Fibroblast of lung (primary cell): ENCODE measurements around the gene BCAS3. TPM values are rescaled to one million over a fixed set of nuclear protein-coding genes. Genes with fewer than 3 reads are reported as not detected.

ENCODE experiments used
- DNase-seq, 2 donors: peaks; one replicate each; pipeline versions ENCODE4 v3.0.0 to v3.0.0-alpha.2; 2010; ENCODE audit warnings: low read depth in 2 of 2
- H2AFZ ChIP-seq: 2 replicates; pipeline ENCODE4 v1.5.1; 2012; ENCODE audit warnings: low read length, control low read depth, inconsistent platforms
- H3K27ac ChIP-seq: 2 replicates; pipeline ENCODE4 v1.5.1; 2011; ENCODE audit warnings: low read length, control low read depth; ENCODE audit not compliant: insufficient read depth
- H3K27me3 ChIP-seq: 2 replicates; pipeline ENCODE4 v1.5.1; 2011; ENCODE audit warnings: mild to moderate bottlenecking, low read length; ENCODE audit not compliant: control insufficient read depth, insufficient read depth
- H3K36me3 ChIP-seq: 2 replicates; pipeline ENCODE4 v1.5.1; 2011; ENCODE audit warnings: low read length; ENCODE audit not compliant: control insufficient read depth, insufficient read depth
- H3K4me1 ChIP-seq: 2 replicates; pipeline ENCODE4 v1.5.1; 2011; ENCODE audit warnings: low read length; ENCODE audit not compliant: control insufficient read depth, insufficient read depth; ENCODE audit errors: extremely low read depth
- H3K4me2 ChIP-seq: 2 replicates; pipeline ENCODE4 v1.5.1; 2011; ENCODE audit warnings: low read length, control low read depth; ENCODE audit not compliant: insufficient read depth; ENCODE audit errors: extremely low read depth
- H3K4me3 ChIP-seq, 4 experiments: fragments of 200-600 bp in 1 of 4; sonication (generic) in 1 of 4; replicated peaks in 1 of 4; 2 replicates each; pipeline ENCODE4 v1.5.1; 2011 to 2016; ENCODE audit warnings: low read length in 4 of 4, low read depth in 3 of 4, mild to moderate bottlenecking in 3 of 4, control low read depth in 2 of 4, inconsistent platforms in 1 of 4, mixed read lengths in 1 of 4; ENCODE audit not compliant: insufficient read depth in 1 of 4; ENCODE audit errors: control extremely low read depth in 1 of 4
- H3K79me2 ChIP-seq: 2 replicates; pipeline ENCODE4 v1.5.1; 2012; ENCODE audit warnings: mild to moderate bottlenecking, low read length, inconsistent platforms; ENCODE audit not compliant: control insufficient read depth, insufficient read depth
- H3K9ac ChIP-seq: 2 replicates; pipeline ENCODE4 v1.5.1; 2011; ENCODE audit warnings: mild to moderate bottlenecking, low read length, control low read depth; ENCODE audit not compliant: insufficient read depth
- H3K9me3 ChIP-seq: 2 replicates; pipeline ENCODE4 v1.5.1; 2012; ENCODE audit warnings: low read depth, low read length; ENCODE audit not compliant: control insufficient read depth, insufficient read depth
- H4K20me1 ChIP-seq: 2 replicates; pipeline ENCODE4 v1.5.1; 2011; ENCODE audit warnings: low read length; ENCODE audit not compliant: control insufficient read depth, insufficient read depth; ENCODE audit errors: extremely low read depth
- CTCF ChIP-seq, 2 donors: IDR thresholded peaks in 1 of 2; conservative IDR thresholded peaks in 1 of 2; 1 replicate in 1 of 2; 2 replicates in 1 of 2; pipeline ENCODE4 v1.5.1; 2011 to 2012; ENCODE audit warnings: low read length in 2 of 2, control low read depth in 1 of 2, inconsistent platforms in 1 of 2, low read depth in 1 of 2, mild to moderate bottlenecking in 1 of 2
- EZH2 ChIP-seq: IDR thresholded peaks from 2 replicates; pipeline ENCODE4 v1.5.1; 2012; ENCODE audit warnings: low read length, control low read depth, mild to moderate bottlenecking; ENCODE audit errors: missing control alignments
- polyA plus RNA-seq, 2 donors: library from polyadenylated mRNA; depleted of rRNA in 1 of 2; stranded (reverse) in 1 of 2; unstranded in 1 of 2; fragments of >200 nt; gene quantifications; 2 replicates each; pipeline ENCODE4 v1.2.1, GENCODE V29; 2011 to 2012; ENCODE audit warnings: missing spikeins in 1 of 2
- total RNA-seq: library from RNA; depleted of rRNA; stranded (reverse); fragments of >200 nt; gene quantifications from 2 replicates; pipeline ENCODE4 v1.2.1, GENCODE V29; 2014

The BCAS3 gene
- total and polyA plus RNA-seq, 2 donors (not counting 1 experiment from before 2014, with no cell fraction given), result 9.9 to 43.6 TPM

GRCh38 chr17:61331178-61331577 lies 653.5 kb downstream of the BCAS3 start:
- DNase-seq, result no peak
- Histone ChIP-seq H2AFZ (no peak overlapping the region), H3K4me2 (no peak overlapping the region), H3K36me3 (no peaks in the 10 kb centered on the region), H3K9ac (no peak overlapping the region), H3K27me3 (no peaks in the 10 kb centered on the region), H3K79me2 (no peaks in the 10 kb centered on the region), H4K20me1 (no peaks in the 10 kb centered on the region), H3K9me3 (no peaks in the 10 kb centered on the region), H3K4me1 (peaks cover 15% of the 10 kb centered on the region), H3K4me3 (no peak overlapping the region), H3K27ac (no peak overlapping the region)
- TF ChIP-seq CTCF (conservative IDR thresholded peaks at IDR 0.05 in 1 of 2, IDR thresholded peaks at IDR 0.05 in 1 of 2; ENCODE audit: low read depth in 1 of 2, low read length in 2 of 2) (no peak), EZH2 (no peak)

GRCh38 chr17:61331886-61332285 lies 654.2 kb downstream of the BCAS3 start:
- Histone ChIP-seq H3K27ac (no peak overlapping the region), H3K4me3 (no peak overlapping the region), H3K79me2 (no peaks in the 10 kb centered on the region), H3K36me3 (no peaks in the 10 kb centered on the region), H2AFZ (no peak overlapping the region), H4K20me1 (no peaks in the 10 kb centered on the region), H3K4me2 (no peak overlapping the region), H3K9me3 (no peaks in the 10 kb centered on the region), H3K9ac (no peak overlapping the region), H3K27me3 (no peaks in the 10 kb centered on the region), H3K4me1 (peaks cover 16% of the 10 kb centered on the region)
- TF ChIP-seq CTCF (conservative IDR thresholded peaks at IDR 0.05 in 1 of 2, IDR thresholded peaks at IDR 0.05 in 1 of 2; ENCODE audit: low read depth in 1 of 2, low read length in 2 of 2) (no peak), EZH2 (no peak)
- no peak for DNase-seq

GRCh38 chr17:61333136-61333535 lies 655.5 kb downstream of the BCAS3 start:
- H3K9ac ChIP-seq, result no peak overlapping the region
- no peaks in the 10 kb centered on the region for H3K27me3 ChIP-seq
- H3K27ac ChIP-seq, result no peak overlapping the region
- TF ChIP-seq CTCF (conservative IDR thresholded peaks at IDR 0.05 in 1 of 2, IDR thresholded peaks at IDR 0.05 in 1 of 2; ENCODE audit: low read depth in 1 of 2, low read length in 2 of 2), result no peak
- no peak for TF ChIP-seq EZH2
- DNase-seq, result no peak
- H3K4me3 ChIP-seq, result no peak overlapping the region
- no peaks in the 10 kb centered on the region for H3K79me2 ChIP-seq
- H3K4me2 ChIP-seq, result no peak overlapping the region
- no peaks in the 10 kb centered on the region for H4K20me1 ChIP-seq
- H3K9me3 ChIP-seq, result no peaks in the 10 kb centered on the region
- H3K36me3 ChIP-seq, result no peaks in the 10 kb centered on the region
- peaks cover 21% of the 10 kb centered on the region for H3K4me1 ChIP-seq
- H2AFZ ChIP-seq, result no peak overlapping the region
